ENCODE measurements around the gene RXRA.

RXRA gene

DNA sequence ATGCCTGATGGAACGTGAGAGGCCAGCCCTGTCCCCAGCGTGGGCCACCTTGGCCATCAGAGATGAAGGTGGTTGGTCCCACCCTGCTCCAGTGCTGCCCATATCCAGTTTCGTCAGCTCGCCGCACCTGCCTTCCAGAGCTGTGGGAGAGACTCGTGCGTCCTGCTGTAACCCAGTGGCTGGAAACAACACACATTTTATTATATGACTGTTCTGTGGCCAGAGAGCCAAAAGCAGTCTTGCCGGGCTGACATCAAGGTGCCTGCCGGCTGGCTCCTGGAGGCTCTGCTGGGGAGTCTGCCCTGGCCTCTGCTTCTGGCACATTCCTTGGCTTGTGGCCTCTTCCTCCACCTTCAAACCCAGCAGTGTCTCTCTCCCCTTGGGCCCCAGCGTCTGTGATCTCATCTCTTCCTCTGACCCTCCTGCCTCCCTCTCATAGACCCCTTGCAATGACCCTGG, 94.7 kb downstream of the RXRA start:
- DNase-seq, result no peak

DNA sequence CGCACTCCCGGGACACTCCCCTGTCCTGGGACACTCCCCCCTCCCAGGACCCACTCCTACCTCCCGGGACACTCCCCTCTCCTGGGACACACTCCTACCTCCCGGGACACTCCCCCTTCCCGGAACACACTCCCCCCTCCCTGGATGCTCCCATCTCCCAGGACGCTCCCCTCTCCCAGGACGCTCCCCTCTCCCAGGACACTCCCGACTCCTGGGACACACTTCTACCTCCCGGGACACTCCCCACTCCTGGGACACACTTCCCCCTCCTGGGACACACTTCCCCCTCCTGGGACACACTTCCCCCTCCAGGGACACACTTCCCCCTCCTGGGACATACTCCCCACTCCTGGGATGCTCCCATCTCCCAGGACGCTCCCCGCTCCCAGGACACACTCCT, 95.6 kb downstream of the RXRA start:
- DNase-seq, result no peak

DNA sequence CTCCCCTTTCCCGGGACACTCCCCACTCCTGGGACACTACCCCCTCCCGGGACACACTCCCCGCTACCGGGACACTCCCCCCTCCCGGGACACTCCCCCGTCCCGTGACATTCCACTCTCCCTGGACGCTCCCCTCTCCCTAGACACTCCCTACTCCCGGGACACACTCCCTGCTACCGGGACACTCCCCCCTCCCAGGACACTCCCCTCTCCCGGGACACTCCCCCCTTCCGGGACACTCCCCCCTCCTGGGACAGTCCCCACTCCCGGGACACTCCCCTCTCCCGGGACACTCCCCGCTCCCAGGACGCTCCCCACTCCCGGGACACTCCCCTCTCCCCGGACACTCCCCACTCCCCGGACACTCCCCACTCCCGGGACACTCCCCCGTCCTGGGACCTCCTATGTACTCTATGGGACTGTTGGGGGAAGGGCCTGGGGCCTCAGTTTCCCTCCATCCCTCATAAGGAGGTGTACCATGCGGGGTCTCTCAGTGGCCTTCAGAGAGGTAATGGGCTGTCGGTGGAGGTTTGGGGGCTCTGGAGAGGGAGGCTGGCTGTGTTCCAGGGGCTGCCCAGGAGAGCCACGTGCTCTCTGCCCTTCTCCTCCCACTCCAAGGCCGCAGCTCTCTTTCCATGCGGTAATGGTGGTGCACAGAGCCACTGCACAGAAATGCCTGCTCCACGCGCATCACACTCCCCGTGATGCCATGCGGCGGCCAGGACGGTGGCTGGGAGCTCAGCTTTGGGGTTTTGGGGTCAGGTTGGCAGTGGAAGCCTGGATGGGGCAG, 96.2 kb downstream of the RXRA start:
- DNase-seq, result no peak

DNA sequence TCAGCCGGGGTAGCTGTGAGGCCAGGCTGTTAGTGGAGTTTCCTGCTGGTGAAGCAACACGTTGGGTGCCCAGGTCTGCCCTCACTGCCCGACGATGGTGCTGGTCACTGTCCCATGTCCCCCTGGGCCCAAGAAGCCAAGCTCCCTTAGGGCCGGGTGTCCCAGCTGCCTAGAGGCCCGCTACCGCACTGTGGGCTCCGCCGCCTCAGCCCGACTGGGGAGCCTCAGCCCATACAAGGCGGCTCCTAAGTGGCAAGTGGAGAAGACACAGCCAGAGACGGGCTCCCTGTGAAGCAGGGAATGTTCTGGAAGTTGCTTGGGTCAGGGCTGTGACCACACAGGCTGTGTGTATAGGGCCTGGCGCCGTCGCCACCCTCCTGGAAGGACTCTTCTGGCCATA, 96.9 kb downstream of the RXRA start:
- DNase-seq, result no peak

DNA sequence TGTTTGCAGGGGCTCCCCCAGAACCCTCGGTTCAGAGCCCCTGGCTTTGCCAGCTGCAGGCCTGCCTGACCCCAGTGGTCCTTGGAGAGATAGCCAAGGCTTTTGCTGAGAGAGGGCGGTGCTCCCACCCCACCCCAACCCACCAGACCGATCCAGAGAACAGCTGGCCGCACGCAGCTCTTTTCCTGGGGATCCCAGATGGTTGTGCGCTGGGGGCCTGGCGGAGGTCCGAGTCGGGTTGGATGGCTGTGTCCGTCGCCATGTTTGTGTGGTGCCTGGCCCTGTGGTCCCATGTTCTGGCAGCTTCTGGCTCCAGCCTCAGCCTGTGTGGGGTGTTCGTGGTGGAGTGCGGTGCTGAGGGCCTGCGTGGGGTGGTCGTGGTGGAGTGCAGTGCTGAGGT, 97.5 kb downstream of the RXRA start:
- no peak for DNase-seq

DNA sequence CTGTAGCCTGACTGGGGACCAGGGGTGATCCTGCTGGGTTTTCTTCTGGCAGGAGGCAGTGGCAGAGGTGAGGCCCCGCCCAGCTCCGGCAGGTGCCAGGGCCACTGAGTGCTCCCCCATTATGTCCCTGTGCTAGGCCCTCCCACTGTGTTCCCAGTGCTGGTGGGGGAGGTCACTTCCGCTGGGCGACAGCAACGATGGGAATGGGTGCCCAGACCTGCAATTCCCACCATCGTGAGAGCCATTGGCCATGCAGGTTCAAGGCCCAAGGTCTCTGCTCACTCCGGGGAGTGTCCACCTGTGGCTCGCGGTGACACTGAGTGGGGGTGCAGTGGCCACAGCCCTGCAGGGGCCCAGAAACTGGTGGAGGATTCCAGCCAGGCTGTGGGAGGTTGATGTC, 98.6 kb downstream of the RXRA start:
- peak; percentile 44 for DNase-seq

DNA sequence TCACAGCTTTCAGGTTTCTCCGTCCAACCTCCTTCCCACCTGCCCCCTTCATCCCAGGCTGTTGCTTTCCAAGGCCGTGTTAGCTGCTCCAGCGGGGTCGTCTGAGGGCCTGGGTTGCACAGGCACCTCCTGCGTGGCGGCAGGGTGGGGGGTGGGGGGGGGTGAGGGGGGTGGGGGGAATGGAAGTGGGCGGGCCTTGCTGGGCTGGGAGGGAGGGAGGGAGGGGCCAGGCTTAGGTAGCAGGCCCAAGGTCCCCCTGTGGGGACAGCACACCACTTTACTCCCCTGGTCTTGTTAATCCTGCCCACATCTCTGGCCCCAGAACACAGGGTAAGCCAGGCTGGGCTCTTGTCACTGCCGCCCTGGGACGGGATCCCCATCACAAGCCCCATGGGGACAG, 99.1 kb downstream of the RXRA start:
- no peak for DNase-seq

DNA sequence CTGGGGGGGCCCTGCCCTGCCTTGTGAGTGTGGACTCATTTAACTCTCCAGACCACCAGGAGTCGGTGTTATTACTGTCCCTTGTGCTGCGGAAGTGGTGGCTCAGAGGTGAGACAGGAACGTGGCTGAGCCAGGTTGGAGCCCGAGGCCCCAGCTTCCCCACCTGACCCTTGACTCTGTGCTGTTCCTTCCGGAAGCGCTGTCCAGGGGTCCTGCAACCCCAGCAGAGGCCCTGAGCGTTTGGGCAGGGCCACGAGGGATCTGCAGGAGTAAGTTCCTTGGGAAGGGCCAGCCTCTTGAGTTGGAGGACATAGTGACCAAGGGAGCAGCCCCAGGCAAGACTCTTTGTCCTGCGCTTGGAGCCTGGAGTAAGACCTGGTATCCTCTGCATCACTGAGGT, 99.6 kb downstream of the RXRA start:
- no peak for DNase-seq

DNA sequence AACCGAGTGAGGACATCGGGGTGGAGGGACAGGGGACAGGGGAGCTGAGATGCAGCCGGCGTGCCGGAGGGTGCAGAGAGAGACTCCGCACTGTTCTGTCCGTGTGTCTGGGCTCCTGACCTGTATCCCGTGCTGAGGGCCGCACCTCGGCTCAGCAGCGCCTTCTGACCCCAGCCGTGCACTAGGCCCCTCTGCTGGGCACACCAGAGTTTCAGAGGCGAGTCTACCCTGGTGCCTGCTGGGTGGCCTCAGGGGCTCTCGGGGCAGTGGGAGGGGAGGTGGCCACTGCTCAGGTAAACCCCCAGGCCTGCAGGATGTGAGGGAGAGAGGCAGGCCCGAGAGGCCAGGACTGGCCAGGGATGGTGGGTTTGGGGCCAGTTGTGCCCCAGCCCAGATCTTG, 100.2 kb downstream of the RXRA start:
- DNase-seq, result no peak

DNA sequence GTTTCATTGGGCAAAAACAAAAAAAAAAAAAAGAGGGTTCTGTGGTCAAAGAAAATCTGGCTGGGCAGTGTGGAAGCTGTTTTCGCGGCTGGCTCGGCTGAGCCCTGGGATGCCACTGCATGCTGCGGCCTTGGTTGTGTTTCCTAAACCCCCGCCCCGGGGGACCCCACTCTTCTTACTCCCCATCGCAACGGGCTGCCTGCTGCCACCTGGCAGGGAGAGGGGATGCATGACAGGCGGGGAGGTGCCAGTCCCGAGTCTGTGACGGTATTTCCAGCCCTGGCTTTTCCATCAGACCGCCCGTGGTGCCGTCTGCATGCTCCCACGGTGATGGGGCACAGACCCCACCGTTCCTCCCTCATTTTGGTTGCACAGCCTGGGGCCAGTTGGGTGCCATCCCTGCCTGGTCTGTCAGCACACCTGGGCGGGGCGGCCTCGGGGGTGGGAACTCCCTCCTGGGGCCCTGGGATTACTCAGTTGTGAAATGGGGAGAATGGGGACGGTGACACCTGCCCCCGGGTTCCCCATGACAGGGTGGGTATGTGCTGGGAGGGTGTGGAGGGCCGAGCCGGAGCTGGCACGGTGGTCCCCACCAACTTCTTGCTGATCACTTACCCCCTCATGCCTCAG, 101.0 kb downstream of the RXRA start:
- DNase-seq, result no peak

DNA sequence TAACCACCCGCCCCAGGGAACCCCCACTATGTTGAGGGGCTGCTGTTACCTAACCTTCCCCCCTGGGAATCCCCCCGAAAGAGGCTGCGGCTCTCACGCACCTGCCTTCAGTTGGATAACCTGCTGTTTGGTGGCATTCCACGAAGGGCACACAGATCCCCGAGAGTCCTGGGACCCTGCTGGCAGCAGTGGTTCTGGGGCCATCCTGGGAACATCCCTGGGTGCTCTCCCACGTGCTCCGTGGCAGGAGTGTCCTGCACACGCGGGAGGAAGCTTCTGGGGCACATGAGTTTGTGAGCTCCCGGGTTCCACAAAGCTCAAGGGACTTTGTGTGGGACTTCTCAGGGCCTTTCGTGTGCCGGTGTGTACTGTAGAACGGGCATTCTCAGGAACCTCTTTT, 102.3 kb downstream of the RXRA start:
- DNase-seq, result no peak

DNA sequence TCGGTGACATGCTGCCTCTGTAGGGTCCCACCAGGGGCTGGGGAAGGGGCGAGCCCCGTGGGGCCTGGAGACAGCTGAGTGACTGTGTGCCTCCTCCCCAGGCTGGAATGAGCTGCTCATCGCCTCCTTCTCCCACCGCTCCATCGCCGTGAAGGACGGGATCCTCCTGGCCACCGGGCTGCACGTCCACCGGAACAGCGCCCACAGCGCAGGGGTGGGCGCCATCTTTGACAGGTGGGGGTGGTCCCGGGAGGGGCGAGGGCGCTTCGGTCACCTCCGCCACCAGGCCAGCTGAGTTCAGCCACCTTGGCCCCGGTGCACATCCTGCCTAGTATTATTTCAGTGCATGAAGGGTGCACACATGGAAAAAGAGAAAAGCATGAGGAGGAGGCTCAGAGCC, 102.8 kb downstream of the RXRA start:
- no peak for DNase-seq

DNA sequence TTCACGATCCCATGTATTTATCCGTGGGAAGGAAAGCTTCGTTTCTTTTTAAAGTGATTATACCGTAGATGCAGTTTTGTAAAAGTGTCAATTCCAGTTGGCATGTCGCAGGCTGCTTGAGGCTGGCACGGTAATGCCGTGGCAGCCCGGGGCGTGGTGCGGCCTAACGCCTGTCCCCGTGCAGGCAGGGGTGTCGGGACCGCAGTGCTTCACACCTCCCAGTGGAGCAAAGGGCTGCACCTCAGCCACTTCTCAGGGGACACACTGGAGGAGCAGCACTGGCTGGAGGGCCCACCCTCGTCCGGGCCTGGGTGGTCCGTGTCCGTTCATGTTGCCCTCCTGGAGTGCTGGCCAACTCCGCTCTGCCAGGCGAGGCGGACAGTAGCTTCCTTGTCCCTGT, 103.2 kb downstream of the RXRA start:
- no peak for DNase-seq

DNA sequence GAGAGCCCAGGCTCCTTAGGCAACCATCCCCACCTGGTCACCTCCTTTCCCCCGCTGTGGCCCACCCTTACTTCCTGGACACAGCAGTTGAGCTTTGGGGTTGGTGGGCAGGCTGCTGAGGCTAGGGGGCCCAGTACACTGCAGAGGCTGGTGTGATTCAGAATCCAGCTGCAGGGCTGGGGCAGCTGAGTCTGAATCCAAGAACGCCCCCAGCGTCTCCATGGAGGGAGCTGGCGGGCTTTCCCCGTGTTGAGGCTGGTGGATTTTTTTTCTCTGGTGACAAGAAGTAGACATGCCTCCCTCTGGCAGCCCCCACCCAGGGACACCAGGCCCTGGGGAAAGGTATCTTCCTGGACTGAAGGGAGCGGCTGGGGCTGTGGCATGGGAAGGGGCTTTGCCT, 104.8 kb downstream of the RXRA start:
- DNase-seq, result no peak

DNA sequence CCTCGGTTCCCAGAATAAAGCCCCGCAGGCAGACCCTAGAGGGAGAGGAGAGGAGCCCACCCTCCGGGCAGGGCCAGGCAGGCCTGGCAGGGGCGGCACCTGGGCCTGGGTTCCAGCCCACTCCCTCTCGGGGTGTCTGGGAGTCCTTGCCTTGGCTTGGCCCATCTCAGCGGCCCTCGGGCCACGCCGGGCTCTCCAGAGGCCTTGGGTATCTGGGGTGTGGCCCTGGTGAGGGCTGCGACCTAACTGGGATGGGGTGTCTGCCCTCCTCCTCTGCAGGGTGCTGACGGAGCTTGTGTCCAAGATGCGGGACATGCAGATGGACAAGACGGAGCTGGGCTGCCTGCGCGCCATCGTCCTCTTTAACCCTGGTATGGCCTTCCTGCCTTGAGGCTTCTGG, 105.4 kb downstream of the RXRA start:
- DNase-seq, result no peak

DNA sequence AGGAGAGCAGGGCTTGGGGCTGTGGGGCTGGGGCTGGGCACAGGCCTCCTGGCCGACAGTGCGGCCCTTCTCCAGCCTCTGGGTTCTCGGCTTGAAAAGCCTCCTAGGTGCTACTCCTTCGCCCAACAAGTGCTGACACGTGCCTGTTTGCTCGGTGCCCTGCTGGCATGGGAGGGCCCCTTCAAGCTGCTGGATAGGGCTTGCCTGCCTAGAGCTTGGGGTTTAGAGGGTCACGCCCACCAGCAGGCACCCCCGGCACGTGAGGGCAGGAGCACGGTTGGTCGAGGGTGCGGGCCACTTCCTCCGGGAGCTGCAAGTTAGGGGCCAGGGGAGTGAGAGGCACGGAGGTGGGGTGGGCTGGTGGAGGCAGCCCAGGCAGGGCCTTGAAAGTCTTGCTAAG, 106.2 kb downstream of the RXRA start:
- no peak for DNase-seq

DNA sequence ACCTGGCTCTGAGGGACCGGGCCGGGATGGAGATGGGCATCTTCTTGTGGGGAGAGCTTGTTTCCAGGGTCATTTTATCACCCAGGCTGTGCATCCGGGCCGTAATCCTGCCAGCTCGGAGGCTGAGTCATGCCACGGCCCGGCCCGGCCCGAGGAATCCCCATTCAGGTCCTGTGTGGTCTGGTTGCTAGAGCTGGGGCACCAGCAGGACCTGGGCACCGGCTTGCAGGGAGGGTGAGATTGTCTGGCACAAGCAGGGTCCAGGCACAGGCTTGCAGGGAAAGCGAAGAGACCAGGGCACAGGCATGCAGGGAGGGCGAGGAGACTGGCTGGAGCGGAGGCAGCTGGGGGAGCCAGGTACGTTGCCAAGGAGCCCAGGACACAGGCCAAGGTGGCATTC, 106.8 kb downstream of the RXRA start:
- no peak for DNase-seq

DNA sequence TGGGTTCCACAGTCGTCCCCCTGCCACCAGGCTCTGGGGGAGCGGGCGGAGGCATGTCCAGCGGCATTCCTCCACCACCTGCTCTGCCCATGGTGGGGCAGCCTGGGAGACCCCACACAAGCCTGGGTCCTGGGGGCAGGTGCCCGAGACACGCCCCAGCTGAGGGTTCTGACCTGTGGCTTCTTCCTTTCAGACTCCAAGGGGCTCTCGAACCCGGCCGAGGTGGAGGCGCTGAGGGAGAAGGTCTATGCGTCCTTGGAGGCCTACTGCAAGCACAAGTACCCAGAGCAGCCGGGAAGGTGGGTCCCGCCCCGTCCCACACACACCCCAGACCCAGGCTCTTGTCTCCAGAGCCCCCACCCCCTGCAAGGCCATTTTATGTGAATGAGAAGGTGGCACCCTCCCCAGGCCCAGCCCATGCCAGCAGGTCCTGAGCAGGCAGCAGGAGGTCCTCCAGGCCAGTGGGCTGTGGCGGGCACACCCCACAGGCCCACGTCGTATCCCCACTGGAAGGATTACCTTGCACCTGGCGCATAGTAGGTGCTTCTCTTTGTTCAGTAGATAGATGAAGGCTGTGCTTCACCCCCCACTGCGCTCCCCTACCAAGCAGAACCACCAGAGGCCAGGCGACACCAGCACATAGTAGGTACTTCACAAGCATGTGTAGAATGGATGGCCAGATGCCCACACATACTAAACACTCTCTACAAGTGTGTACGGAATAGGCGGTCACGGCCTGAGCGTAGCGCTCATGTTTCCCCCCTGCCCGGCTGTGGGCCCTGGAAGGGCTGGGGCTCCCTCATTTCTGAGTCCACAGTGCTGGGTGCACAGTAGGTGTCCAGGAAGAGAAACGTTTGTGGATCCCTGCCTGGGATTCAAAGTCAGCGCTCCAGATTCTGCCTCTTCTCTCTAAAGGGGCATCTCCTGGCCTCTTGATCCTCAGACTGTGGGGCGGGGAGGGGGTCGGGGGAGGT, 107.9 kb downstream of the RXRA start:
- DNase-seq, result peak; percentile 67

DNA sequence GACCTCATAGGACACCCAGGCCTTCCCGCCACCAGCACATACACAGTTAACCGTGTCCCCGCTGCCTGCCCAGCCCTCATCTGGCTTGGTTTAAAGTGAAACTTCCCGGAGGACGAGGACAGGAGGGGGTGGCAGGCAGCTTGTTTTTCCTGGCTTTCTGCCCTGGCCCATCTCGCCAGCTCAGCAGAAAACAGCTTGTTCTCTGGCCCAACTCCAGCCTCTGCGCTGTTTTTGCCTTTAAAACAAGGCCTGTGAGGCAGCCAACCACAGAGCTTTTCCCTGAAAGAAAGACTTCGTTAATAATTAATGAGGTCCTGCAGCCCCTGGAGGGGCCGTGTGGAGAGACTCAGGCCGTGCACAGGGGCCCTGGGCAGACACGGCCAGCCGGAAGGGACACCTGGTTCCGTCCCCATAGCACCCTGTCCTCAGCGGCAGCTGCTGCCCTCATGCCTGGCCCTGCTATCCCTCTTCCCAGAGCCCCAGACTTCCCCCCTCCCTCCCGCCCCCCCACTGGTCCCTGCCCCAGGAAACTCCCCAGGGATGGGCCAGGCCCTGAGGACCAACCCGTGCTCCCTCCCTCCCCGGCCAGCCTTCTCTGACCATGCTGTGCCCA, 108.7 kb downstream of the RXRA start:
- peak; percentile 90 for DNase-seq

DNA sequence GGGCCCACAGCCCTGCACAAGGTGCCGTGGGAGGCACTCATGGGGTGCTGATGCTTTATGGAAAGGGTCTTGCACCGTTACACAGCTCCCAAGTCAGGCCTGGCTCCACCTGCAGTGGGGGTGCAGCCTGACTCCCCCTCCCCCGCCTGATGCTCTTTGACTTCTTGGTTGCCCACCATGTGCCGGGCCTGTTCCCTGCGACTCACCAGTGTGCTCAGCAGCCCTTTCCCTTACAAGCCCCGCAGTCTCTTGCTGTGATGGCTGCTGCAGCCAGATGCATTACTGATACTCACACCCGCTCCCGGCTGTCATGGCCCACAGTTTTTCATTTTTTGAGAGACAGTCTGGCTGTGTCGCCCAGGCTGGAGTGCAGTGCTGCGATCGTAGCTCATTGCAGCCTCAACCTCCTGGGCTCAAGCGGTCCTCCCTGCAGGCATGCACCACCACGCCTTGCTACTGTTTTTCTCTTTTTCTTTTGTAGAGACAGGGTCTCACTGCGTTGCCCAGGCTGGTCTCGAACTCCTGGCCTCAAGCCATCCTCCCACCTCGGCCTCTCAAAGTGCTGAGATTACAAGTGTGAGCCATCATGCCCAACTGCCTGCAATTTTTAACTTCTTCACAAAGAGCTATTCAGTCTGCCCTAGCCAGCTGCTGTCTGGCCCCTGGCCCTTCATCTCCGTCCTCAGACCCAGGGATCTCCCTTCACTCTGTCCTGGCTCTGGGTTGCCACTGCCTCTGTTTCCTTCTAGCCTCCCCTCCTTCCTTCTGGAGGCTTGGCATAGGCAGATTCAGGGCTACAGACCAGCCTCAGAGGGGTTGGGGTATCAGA, 109.5 kb downstream of the RXRA start:
- DNase-seq, result no peak

DNA sequence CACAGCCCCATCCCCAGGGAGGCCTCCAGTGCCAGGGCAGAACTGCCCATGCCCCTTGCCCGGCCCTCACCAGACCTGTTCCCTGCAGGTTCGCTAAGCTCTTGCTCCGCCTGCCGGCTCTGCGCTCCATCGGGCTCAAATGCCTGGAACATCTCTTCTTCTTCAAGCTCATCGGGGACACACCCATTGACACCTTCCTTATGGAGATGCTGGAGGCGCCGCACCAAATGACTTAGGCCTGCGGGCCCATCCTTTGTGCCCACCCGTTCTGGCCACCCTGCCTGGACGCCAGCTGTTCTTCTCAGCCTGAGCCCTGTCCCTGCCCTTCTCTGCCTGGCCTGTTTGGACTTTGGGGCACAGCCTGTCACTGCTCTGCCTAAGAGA, 110.1 kb downstream of the RXRA start:
- no peak for DNase-seq

DNA sequence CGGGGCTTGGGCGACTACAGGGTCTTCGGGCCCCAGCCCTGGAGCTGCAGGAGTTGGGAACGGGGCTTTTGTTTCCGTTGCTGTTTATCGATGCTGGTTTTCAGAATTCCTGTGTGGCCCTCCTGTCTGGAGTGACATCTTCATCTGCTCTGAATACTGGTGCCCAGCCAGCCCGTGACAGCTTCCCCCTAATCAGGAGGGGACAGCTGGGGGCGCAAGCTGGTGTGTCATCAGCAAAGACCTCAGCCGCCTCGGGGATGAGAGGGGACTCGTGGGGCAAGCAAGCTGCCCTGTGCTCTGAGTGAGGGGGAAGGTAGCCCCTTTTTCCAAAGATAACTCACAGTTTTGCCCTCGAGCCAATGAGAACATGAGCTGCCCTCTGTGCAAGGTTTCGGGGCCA, 110.7 kb downstream of the RXRA start:
- no peak for DNase-seq
